Amygdala (tissue), 56 donors: ENCODE results near the gene SLC6A18.

ENCODE experiments used
- DNase-seq, 56 donors: peaks; one replicate each; lab custom pipeline; 2025; lab: John Stamatoyannopoulos, UW

Gene SLC6A18

GRCh38 chr5:1202026-1202797, 23.0 kb upstream of the SLC6A18 start:
- no peak for DNase-seq

GRCh38 chr5:1202798-1203185, 22.4 kb upstream of the SLC6A18 start:
- no peak for DNase-seq

GRCh38 chr5:1203311-1203967, 21.7 kb upstream of the SLC6A18 start:
- DNase-seq = no peak

GRCh38 chr5:1203968-1204692, 21.1 kb upstream of the SLC6A18 start:
- no peak for DNase-seq

- no peak for DNase-seq
Measured at GRCh38 chr5:1204693-1205242, 20.4 kb upstream of the SLC6A18 start.

GRCh38 chr5:1205255-1206180, 19.7 kb upstream of the SLC6A18 start:
- no peak for DNase-seq

- no peak for DNase-seq
Measured at GRCh38 chr5:1206521-1207412, 18.4 kb upstream of the SLC6A18 start.

GRCh38 chr5:1207555-1207954, 17.6 kb upstream of the SLC6A18 start:
- no peak for DNase-seq

GRCh38 chr5:1208221-1208742, 16.9 kb upstream of the SLC6A18 start:
- DNase-seq = no peak

- DNase-seq = peak in 1 of 56 donors; percentile 9
Measured at GRCh38 chr5:1208743-1209488, 16.3 kb upstream of the SLC6A18 start.

- DNase-seq = no peak
Measured at GRCh38 chr5:1209489-1209852, 15.7 kb upstream of the SLC6A18 start.

- no peak for DNase-seq
Measured at GRCh38 chr5:1209896-1210776, 15.0 kb upstream of the SLC6A18 start.

GRCh38 chr5:1210832-1211251, 14.3 kb upstream of the SLC6A18 start:
- no peak for DNase-seq

- DNase-seq = no peak
Measured at GRCh38 chr5:1211701-1212100, 13.5 kb upstream of the SLC6A18 start.

- DNase-seq = no peak
Measured at GRCh38 chr5:1212271-1212670, 12.9 kb upstream of the SLC6A18 start.

GRCh38 chr5:1212881-1213280, 12.3 kb upstream of the SLC6A18 start:
- no peak for DNase-seq

GRCh38 chr5:1213508-1214162, 11.5 kb upstream of the SLC6A18 start:
- no peak for DNase-seq
